Activated T-helper 2 cell treated with anti-CD3 and anti-CD28 coated beads, Interferon-gamma antibody, Interleukin-2, Interleukin-4, amounts not matched to agents 10 μg/mL and 5 μg/mL and 100 μg/mL, durations not matched to agents 14 hours and 24 hours and 36 hours (primary cell): ENCODE measurements around the gene ASB6. TPM values are rescaled to one million over a fixed set of nuclear protein-coding genes. Genes with fewer than 3 reads are reported as not detected.

Source experiments
- DNase-seq: peaks from one replicate; pipeline ENCODE4 v3.0.0; 2021; ENCODE audit warnings: low spot score
- H3K27ac Mint-ChIP-seq: one replicate; pipeline ENCODE4 v1.8.0; 2021; ENCODE audit warnings: mixed read lengths
- H3K27me3 Mint-ChIP-seq: one replicate; pipeline ENCODE4 v1.8.0; 2021; ENCODE audit warnings: low read depth, mixed read lengths
- H3K36me3 Mint-ChIP-seq: one replicate; pipeline ENCODE4 v1.8.0; 2021; ENCODE audit warnings: low read depth, mixed read lengths
- H3K4me1 Mint-ChIP-seq: one replicate; pipeline ENCODE4 v1.8.0; 2021; ENCODE audit warnings: low read depth, mixed read lengths
- H3K4me3 Mint-ChIP-seq: one replicate; pipeline ENCODE4 v1.8.0; 2021; ENCODE audit warnings: low read depth, mild to moderate bottlenecking, moderate library complexity, mixed read lengths
- H3K9me3 Mint-ChIP-seq: one replicate; pipeline ENCODE4 v1.8.0; 2021; ENCODE audit warnings: mixed read lengths
- intact Hi-C: fragments of 100-400 bp; cut with micrococcal nuclease; formaldehyde crosslinking; loops from one replicate; pipeline ENCODE4 v1.15.1; 2023
- total RNA-seq: library from RNA; stranded (reverse); gene quantifications from 2 replicates; pipeline ENCODE4 v1.2.3, GENCODE V29; 2022

The ASB6 gene, protein sequence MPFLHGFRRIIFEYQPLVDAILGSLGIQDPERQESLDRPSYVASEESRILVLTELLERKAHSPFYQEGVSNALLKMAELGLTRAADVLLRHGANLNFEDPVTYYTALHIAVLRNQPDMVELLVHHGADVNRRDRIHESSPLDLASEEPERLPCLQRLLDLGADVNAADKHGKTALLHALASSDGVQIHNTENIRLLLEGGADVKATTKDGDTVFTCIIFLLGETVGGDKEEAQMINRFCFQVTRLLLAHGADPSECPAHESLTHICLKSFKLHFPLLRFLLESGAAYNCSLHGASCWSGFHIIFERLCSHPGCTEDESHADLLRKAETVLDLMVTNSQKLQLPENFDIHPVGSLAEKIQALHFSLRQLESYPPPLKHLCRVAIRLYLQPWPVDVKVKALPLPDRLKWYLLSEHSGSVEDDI
- total RNA-seq: 21.4 and 22.1 TPM in 2 replicates

DNA sequence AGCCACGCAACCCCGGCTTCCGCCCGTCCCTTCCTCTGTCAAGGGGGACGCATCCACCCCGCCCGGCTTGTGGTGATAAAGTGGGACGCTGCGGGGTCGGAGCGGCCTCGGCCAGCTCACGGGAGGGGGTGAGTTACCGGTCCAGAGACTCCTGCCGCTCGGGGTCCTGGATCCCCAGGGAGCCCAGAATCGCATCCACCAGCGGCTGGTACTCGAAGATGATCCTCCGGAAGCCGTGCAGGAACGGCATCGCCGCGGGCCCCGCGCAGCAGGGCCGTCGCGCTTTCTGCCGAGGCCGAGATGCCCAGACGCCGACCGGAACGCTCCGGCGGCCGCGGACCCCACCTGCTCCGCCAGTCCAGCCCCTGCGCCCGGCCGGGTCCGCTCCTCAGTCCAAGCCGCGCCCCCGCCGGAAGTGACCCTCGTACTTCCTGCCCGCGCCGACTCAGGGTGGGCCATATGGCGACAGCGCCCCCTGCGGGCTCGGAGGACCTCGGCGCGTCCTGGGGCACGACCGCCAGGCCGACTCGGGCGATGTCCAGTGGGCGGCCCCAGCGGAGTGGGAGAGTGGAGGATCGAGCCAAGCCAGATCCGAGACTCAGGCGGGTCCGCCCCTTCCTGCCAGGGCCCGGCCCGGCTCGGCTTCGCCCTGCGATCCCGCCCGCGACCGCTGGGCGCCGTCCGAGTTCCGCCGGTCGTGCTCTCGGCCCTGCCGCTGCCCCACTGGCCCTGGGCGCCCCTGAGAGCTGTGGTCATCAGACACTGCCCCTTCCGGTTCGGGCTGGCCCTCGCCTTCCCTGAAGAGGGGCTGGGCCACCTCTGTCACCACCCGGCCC, at the start of gene ASB6:
ASB6 (minus strand) TSS at position 402 of the 836 bp plus-strand sequence; CDS start at position 250, 152 bp downstream.
- Mint-ChIP-seq H3K4me1 (peaks cover 14% of the 10 kb centered on the region), H3K27ac (peak within 1 kb of the TSS; percentile 82), H3K36me3 (peaks cover 16% of the 10 kb centered on the region), H3K9me3 (no peaks in the 10 kb centered on the region), H3K4me3 (peak within 1 kb of the TSS; percentile 87), H3K27me3 (no peaks in the 10 kb centered on the region)
- intact Hi-C loops: loop anchor here (1.0 to 5.0 kb wide), 4 partner anchors 16 to 141 kb away; partner anchors contain the start of gene NTMT1
- DNase-seq: peak; percentile 93

DNA sequence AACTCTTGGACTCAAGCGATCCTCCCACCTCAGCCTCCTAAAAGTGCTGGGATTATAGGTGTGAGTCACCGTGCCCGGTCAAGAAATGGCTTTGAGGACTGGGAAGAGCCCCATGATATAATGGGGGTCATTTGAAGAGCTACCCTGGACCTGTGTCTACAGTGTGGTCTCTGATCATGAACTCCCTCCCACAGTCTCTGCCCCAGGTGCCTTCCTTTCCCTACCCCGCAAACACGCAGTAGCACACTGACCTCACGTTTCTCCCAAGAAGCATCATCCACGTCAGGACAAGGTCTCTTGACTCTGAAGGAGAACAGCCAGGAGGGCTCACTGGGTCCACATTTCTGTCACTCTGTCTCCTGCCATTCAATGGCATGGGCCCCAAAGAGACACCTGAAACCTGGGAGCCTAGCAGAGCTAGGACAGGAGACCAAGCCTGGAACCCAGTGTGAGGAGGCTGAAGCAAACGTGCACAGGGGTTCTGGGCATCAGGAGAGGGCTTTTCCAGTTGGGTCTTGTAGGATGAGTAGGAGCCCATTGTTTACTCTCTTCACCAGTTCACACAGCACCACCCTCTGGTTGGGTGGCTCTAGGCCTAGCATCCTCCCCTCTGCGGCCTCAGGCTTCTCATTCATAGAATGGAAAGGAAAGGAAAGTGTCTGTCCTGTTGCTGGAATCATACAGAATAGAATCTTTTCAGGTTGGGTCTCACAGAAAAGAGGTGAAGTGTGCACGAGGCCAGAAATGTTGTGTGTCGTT, 46.5 kb upstream of the ASB6 start:
- no peaks in the 10 kb centered on the region for H3K9me3 Mint-ChIP-seq
- intact Hi-C loops: no loop called here
- no peak overlapping the region for H3K27ac Mint-ChIP-seq
- no peaks in the 10 kb centered on the region for H3K36me3 Mint-ChIP-seq
- H3K4me1 Mint-ChIP-seq: no peaks in the 10 kb centered on the region
- H3K4me3 Mint-ChIP-seq: no peak overlapping the region
- H3K27me3 Mint-ChIP-seq: no peaks in the 10 kb centered on the region
- DNase-seq: no peak

DNA sequence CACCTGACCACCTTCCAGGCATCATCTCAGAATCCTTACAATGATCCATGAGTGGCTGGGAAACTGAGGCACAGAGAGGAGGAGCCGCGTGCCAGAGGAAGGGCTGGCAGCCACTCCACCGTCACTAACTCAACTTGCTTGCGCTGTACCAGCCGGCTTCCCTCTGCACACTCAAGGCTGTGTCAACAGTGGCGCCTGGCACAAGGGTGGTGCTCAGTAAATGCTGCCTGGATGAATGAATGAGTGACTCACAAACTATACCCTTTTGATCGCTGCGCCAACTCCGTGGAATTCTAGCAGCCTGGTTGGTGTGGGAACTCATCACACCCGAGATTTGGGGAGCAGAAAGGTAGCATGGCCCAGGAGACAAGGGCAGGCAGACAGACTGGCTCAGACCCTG, 45.4 kb upstream of the ASB6 start:
- no peak overlapping the region for H3K27ac Mint-ChIP-seq
- intact Hi-C loops: no loop called here

GRCh38 chr9:129686736-129687135, 44.8 kb upstream of the ASB6 start:
- no peak overlapping the region for H3K4me3 Mint-ChIP-seq
- H3K27me3 Mint-ChIP-seq: no peaks in the 10 kb centered on the region
- no peaks in the 10 kb centered on the region for H3K4me1 Mint-ChIP-seq
- no peaks in the 10 kb centered on the region for H3K36me3 Mint-ChIP-seq
- no peak overlapping the region for H3K27ac Mint-ChIP-seq
- no peak for DNase-seq
- no peaks in the 10 kb centered on the region for H3K9me3 Mint-ChIP-seq
- intact Hi-C loops: no loop called here

More for the DNA sequence above, 45.4 kb upstream of the ASB6 start:
- no peaks in the 10 kb centered on the region for H3K9me3 Mint-ChIP-seq
- DNase-seq: no peak
- H3K4me3 Mint-ChIP-seq: no peak overlapping the region
- no peaks in the 10 kb centered on the region for H3K4me1 Mint-ChIP-seq
- no peaks in the 10 kb centered on the region for H3K36me3 Mint-ChIP-seq
- no peaks in the 10 kb centered on the region for H3K27me3 Mint-ChIP-seq

GRCh38 chr9:129685933-129686259, 43.9 kb upstream of the ASB6 start:
- Mint-ChIP-seq H3K27ac (no peak overlapping the region), H3K9me3 (no peaks in the 10 kb centered on the region), H3K4me3 (no peak overlapping the region), H3K36me3 (no peaks in the 10 kb centered on the region), H3K4me1 (no peaks in the 10 kb centered on the region), H3K27me3 (no peaks in the 10 kb centered on the region)
- no peak for DNase-seq
- intact Hi-C loops: no loop called here

- Mint-ChIP-seq H3K36me3 (no peaks in the 10 kb centered on the region), H3K27ac (no peak overlapping the region)
Measured at GRCh38 chr9:129685220-129685932, 43.4 kb upstream of the ASB6 start.

DNA sequence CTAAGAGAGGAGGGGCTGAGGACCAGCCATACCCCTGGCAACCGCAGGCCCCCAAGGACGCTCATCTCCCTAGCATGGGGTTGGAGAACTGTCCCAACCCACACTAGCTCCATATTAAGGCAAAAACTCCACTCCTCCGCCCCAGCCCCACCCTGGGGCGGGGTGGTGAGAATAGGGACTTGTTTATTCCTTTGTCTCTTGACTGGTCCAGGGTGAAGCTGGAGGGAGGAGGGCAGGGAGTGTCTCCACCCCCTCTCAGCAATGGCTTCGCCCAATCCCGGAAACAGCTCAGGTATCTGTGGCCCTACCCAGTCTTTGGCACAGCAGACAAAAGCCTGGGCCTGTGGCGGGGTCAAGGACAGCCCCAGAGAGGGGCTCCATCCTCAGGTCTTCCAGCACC, 40.4 kb upstream of the ASB6 start:
- H3K27me3 Mint-ChIP-seq: peaks cover 3% of the 10 kb centered on the region
- H3K27ac Mint-ChIP-seq: no peak overlapping the region
- no peak overlapping the region for H3K4me3 Mint-ChIP-seq
- no peak for DNase-seq
- no peaks in the 10 kb centered on the region for H3K4me1 Mint-ChIP-seq
- intact Hi-C loops: no loop called here
- H3K9me3 Mint-ChIP-seq: no peaks in the 10 kb centered on the region
- H3K36me3 Mint-ChIP-seq: no peaks in the 10 kb centered on the region

More at GRCh38 chr9:129685220-129685932, 43.4 kb upstream of the ASB6 start:
- Mint-ChIP-seq H3K9me3 (no peaks in the 10 kb centered on the region), H3K4me3 (no peak overlapping the region), H3K4me1 (no peaks in the 10 kb centered on the region), H3K27me3 (no peaks in the 10 kb centered on the region)
- DNase-seq: no peak
- intact Hi-C loops: no loop called here

GRCh38 chr9:129681924-129682323, 40.0 kb upstream of the ASB6 start:
- Mint-ChIP-seq H3K27ac (no peak overlapping the region), H3K4me1 (no peaks in the 10 kb centered on the region), H3K36me3 (no peaks in the 10 kb centered on the region), H3K4me3 (no peak overlapping the region), H3K9me3 (no peaks in the 10 kb centered on the region), H3K27me3 (peaks cover 5% of the 10 kb centered on the region)
- no peak for DNase-seq
- intact Hi-C loops: no loop called here

DNA sequence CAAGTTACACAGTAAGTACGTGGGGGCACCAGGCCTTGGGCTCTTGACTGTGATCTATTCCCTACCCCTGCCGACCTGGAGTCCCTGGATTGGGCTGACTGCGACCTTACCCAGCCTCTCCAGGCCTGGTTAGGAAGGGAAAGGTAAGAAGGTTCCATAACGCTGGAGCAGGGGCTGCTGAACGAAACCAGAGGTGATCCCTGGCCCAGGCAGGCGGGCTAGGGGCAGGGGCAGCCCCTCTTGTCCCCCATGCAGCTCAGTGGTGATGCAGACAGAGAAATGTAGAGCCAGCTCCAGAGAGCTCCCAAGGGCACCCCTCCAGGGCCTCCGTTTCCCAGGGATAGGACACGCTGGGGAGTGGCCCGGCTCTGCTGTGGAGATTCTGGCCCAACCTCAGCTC, 37.6 kb upstream of the ASB6 start:
- H3K27ac Mint-ChIP-seq: no peak overlapping the region
- no peaks in the 10 kb centered on the region for H3K4me1 Mint-ChIP-seq
- no peaks in the 10 kb centered on the region for H3K36me3 Mint-ChIP-seq
- no peak overlapping the region for H3K4me3 Mint-ChIP-seq
- DNase-seq: no peak
- H3K9me3 Mint-ChIP-seq: no peaks in the 10 kb centered on the region
- intact Hi-C loops: no loop called here
- H3K27me3 Mint-ChIP-seq: peaks cover 6% of the 10 kb centered on the region

- H3K4me1 Mint-ChIP-seq: no peaks in the 10 kb centered on the region
- no peaks in the 10 kb centered on the region for H3K9me3 Mint-ChIP-seq
- H3K36me3 Mint-ChIP-seq: no peaks in the 10 kb centered on the region
- H3K27ac Mint-ChIP-seq: no peak overlapping the region
- no peak for DNase-seq
- intact Hi-C loops: no loop called here
- H3K4me3 Mint-ChIP-seq: no peak overlapping the region
- H3K27me3 Mint-ChIP-seq: peaks cover 6% of the 10 kb centered on the region
Measured at GRCh38 chr9:129678844-129679243, 36.9 kb upstream of the ASB6 start.

GRCh38 chr9:129677456-129677855, 35.5 kb upstream of the ASB6 start:
- Mint-ChIP-seq H3K4me1 (peaks cover 2% of the 10 kb centered on the region), H3K27ac (no peak overlapping the region), H3K9me3 (no peaks in the 10 kb centered on the region), H3K4me3 (no peak overlapping the region), H3K36me3 (no peaks in the 10 kb centered on the region), H3K27me3 (peaks cover 6% of the 10 kb centered on the region)
- DNase-seq: no peak
- intact Hi-C loops: no loop called here

- peaks cover 6% of the 10 kb centered on the region for H3K27me3 Mint-ChIP-seq
- H3K4me1 Mint-ChIP-seq: peaks cover 2% of the 10 kb centered on the region
- H3K27ac Mint-ChIP-seq: no peak overlapping the region
- no peak overlapping the region for H3K4me3 Mint-ChIP-seq
- intact Hi-C loops: no loop called here
- no peak for DNase-seq
- H3K9me3 Mint-ChIP-seq: no peaks in the 10 kb centered on the region
- H3K36me3 Mint-ChIP-seq: no peaks in the 10 kb centered on the region
Measured at GRCh38 chr9:129676975-129677374, 35.0 kb upstream of the ASB6 start.
